ENCODE data around the gene CYP27C1.

CYP27C1 gene

GRCh38 chr2:127154396-127154795 lies 65.7 kb downstream of the CYP27C1 start:
- no peaks in the 10 kb centered on the region for H3K9me3 ChIP-seq (ENCODE audit: control insufficient read depth in 2 of 2, low read length in 2 of 2)
- H3K9ac ChIP-seq (ENCODE audit: low read depth in 1 of 2, low read length in 2 of 2) = no peak overlapping the region
- H3K27ac ChIP-seq (ENCODE audit: low read depth in 2 of 2, low read length in 2 of 2) = no peak overlapping the region
- H3K27me3 ChIP-seq (ENCODE audit: control insufficient read depth in 2 of 2, insufficient read depth in 2 of 2, low read length in 2 of 2) = no peaks in the 10 kb centered on the region
- H3K4me1 ChIP-seq (ENCODE audit: control insufficient read depth in 2 of 2, insufficient read depth in 2 of 2, low read length in 2 of 2) = no peaks in the 10 kb centered on the region
- H3K36me3 ChIP-seq (ENCODE audit: control insufficient read depth in 2 of 2, insufficient read depth in 2 of 2, low read length in 2 of 2) = no peaks in the 10 kb centered on the region
- H3K4me3 ChIP-seq (ENCODE audit: low read length in 2 of 2) = no peak overlapping the region

GRCh38 chr2:127153691-127154158 lies 66.4 kb downstream of the CYP27C1 start:
- Histone ChIP-seq H3K9me3 (ENCODE audit: control insufficient read depth in 2 of 2, low read length in 2 of 2) (no peaks in the 10 kb centered on the region), H3K27me3 (ENCODE audit: control insufficient read depth in 2 of 2, insufficient read depth in 2 of 2, low read length in 2 of 2) (no peaks in the 10 kb centered on the region), H3K36me3 (ENCODE audit: control insufficient read depth in 2 of 2, insufficient read depth in 2 of 2, low read length in 2 of 2) (no peaks in the 10 kb centered on the region), H3K27ac (ENCODE audit: low read depth in 2 of 2, low read length in 2 of 2) (no peak overlapping the region), H3K4me3 (ENCODE audit: low read length in 2 of 2) (no peak overlapping the region), H3K4me1 (ENCODE audit: control insufficient read depth in 2 of 2, insufficient read depth in 2 of 2, low read length in 2 of 2) (no peaks in the 10 kb centered on the region), H3K9ac (ENCODE audit: low read depth in 1 of 2, low read length in 2 of 2) (no peak overlapping the region)

GRCh38 chr2:127150996-127151395 lies 69.1 kb downstream of the CYP27C1 start:
- no peak overlapping the region for H3K27ac ChIP-seq (ENCODE audit: low read depth in 2 of 2, low read length in 2 of 2)
- H3K9ac ChIP-seq (ENCODE audit: low read depth in 1 of 2, low read length in 2 of 2) = no peak overlapping the region
- no peaks in the 10 kb centered on the region for H3K9me3 ChIP-seq (ENCODE audit: control insufficient read depth in 2 of 2, low read length in 2 of 2)
- H3K27me3 ChIP-seq (ENCODE audit: control insufficient read depth in 2 of 2, insufficient read depth in 2 of 2, low read length in 2 of 2) = no peaks in the 10 kb centered on the region
- H3K4me3 ChIP-seq (ENCODE audit: low read length in 2 of 2) = no peak overlapping the region
- H3K4me1 ChIP-seq (ENCODE audit: control insufficient read depth in 2 of 2, insufficient read depth in 2 of 2, low read length in 2 of 2) = no peaks in the 10 kb centered on the region
- H3K36me3 ChIP-seq (ENCODE audit: control insufficient read depth in 2 of 2, insufficient read depth in 2 of 2, low read length in 2 of 2) = no peaks in the 10 kb centered on the region

GRCh38 chr2:127149384-127149783 lies 70.7 kb downstream of the CYP27C1 start:
- Histone ChIP-seq H3K36me3 (ENCODE audit: control insufficient read depth in 2 of 2, insufficient read depth in 2 of 2, low read length in 2 of 2) (no peaks in the 10 kb centered on the region), H3K4me3 (ENCODE audit: low read length in 2 of 2) (no peak overlapping the region), H3K4me1 (ENCODE audit: control insufficient read depth in 2 of 2, insufficient read depth in 2 of 2, low read length in 2 of 2) (no peaks in the 10 kb centered on the region), H3K27ac (ENCODE audit: low read depth in 2 of 2, low read length in 2 of 2) (no peak overlapping the region), H3K9me3 (ENCODE audit: control insufficient read depth in 2 of 2, low read length in 2 of 2) (no peaks in the 10 kb centered on the region), H3K27me3 (ENCODE audit: control insufficient read depth in 2 of 2, insufficient read depth in 2 of 2, low read length in 2 of 2) (no peaks in the 10 kb centered on the region), H3K9ac (ENCODE audit: low read depth in 1 of 2, low read length in 2 of 2) (no peak overlapping the region)

- H3K4me1 ChIP-seq (ENCODE audit: control insufficient read depth in 2 of 2, insufficient read depth in 2 of 2, low read length in 2 of 2) = peaks cover 0 to 3% of the 10 kb centered on the region in 2 donors
- no peak overlapping the region for H3K27ac ChIP-seq (ENCODE audit: low read depth in 2 of 2, low read length in 2 of 2)
Measured at GRCh38 chr2:127146820-127147502, 73.1 kb downstream of the CYP27C1 start.

GRCh38 chr2:127146071-127146725 lies 73.9 kb downstream of the CYP27C1 start:
- Histone ChIP-seq H3K4me1 (ENCODE audit: control insufficient read depth in 2 of 2, insufficient read depth in 2 of 2, low read length in 2 of 2) (peaks cover 0 to 3% of the 10 kb centered on the region in 2 donors), H3K9ac (ENCODE audit: low read depth in 1 of 2, low read length in 2 of 2) (no peak overlapping the region), H3K9me3 (ENCODE audit: control insufficient read depth in 2 of 2, low read length in 2 of 2) (no peaks in the 10 kb centered on the region), H3K4me3 (ENCODE audit: low read length in 2 of 2) (no peak overlapping the region), H3K36me3 (ENCODE audit: control insufficient read depth in 2 of 2, insufficient read depth in 2 of 2, low read length in 2 of 2) (no peaks in the 10 kb centered on the region), H3K27me3 (ENCODE audit: control insufficient read depth in 2 of 2, insufficient read depth in 2 of 2, low read length in 2 of 2) (no peaks in the 10 kb centered on the region), H3K27ac (ENCODE audit: low read depth in 2 of 2, low read length in 2 of 2) (no peak overlapping the region)

More at GRCh38 chr2:127146820-127147502, 73.1 kb downstream of the CYP27C1 start:
- H3K4me3 ChIP-seq (ENCODE audit: low read length in 2 of 2) = no peak overlapping the region
- H3K9me3 ChIP-seq (ENCODE audit: control insufficient read depth in 2 of 2, low read length in 2 of 2) = no peaks in the 10 kb centered on the region
- no peaks in the 10 kb centered on the region for H3K36me3 ChIP-seq (ENCODE audit: control insufficient read depth in 2 of 2, insufficient read depth in 2 of 2, low read length in 2 of 2)
- H3K27me3 ChIP-seq (ENCODE audit: control insufficient read depth in 2 of 2, insufficient read depth in 2 of 2, low read length in 2 of 2) = no peaks in the 10 kb centered on the region
- H3K9ac ChIP-seq (ENCODE audit: low read depth in 1 of 2, low read length in 2 of 2) = no peak overlapping the region

GRCh38 chr2:127145280-127145895 lies 74.7 kb downstream of the CYP27C1 start:
- no peak overlapping the region for H3K4me3 ChIP-seq (ENCODE audit: low read length in 2 of 2)
- no peaks in the 10 kb centered on the region for H3K36me3 ChIP-seq (ENCODE audit: control insufficient read depth in 2 of 2, insufficient read depth in 2 of 2, low read length in 2 of 2)
- no peaks in the 10 kb centered on the region for H3K9me3 ChIP-seq (ENCODE audit: control insufficient read depth in 2 of 2, low read length in 2 of 2)
- H3K9ac ChIP-seq (ENCODE audit: low read depth in 1 of 2, low read length in 2 of 2) = no peak overlapping the region
- H3K27ac ChIP-seq (ENCODE audit: low read depth in 2 of 2, low read length in 2 of 2) = no peak overlapping the region
- H3K4me1 ChIP-seq (ENCODE audit: control insufficient read depth in 2 of 2, insufficient read depth in 2 of 2, low read length in 2 of 2) = peaks cover 0 to 3% of the 10 kb centered on the region in 2 donors
- H3K27me3 ChIP-seq (ENCODE audit: control insufficient read depth in 2 of 2, insufficient read depth in 2 of 2, low read length in 2 of 2) = no peaks in the 10 kb centered on the region

GRCh38 chr2:127143841-127144782 lies 76.0 kb downstream of the CYP27C1 start:
- Histone ChIP-seq H3K9ac (ENCODE audit: low read depth in 1 of 2, low read length in 2 of 2) (no peak overlapping the region), H3K4me1 (ENCODE audit: control insufficient read depth in 2 of 2, insufficient read depth in 2 of 2, low read length in 2 of 2) (peaks cover 0 to 3% of the 10 kb centered on the region in 2 donors), H3K9me3 (ENCODE audit: control insufficient read depth in 2 of 2, low read length in 2 of 2) (no peaks in the 10 kb centered on the region), H3K27me3 (ENCODE audit: control insufficient read depth in 2 of 2, insufficient read depth in 2 of 2, low read length in 2 of 2) (no peaks in the 10 kb centered on the region), H3K27ac (ENCODE audit: low read depth in 2 of 2, low read length in 2 of 2) (no peak overlapping the region), H3K4me3 (ENCODE audit: low read length in 2 of 2) (no peak overlapping the region), H3K36me3 (ENCODE audit: control insufficient read depth in 2 of 2, insufficient read depth in 2 of 2, low read length in 2 of 2) (no peaks in the 10 kb centered on the region)

- H3K9me3 ChIP-seq (ENCODE audit: control insufficient read depth in 2 of 2, low read length in 2 of 2) = no peaks in the 10 kb centered on the region
- peaks cover 0 to 3% of the 10 kb centered on the region in 2 donors for H3K4me1 ChIP-seq (ENCODE audit: control insufficient read depth in 2 of 2, insufficient read depth in 2 of 2, low read length in 2 of 2)
- H3K36me3 ChIP-seq (ENCODE audit: control insufficient read depth in 2 of 2, insufficient read depth in 2 of 2, low read length in 2 of 2) = no peaks in the 10 kb centered on the region
- H3K27ac ChIP-seq (ENCODE audit: low read depth in 2 of 2, low read length in 2 of 2) = peak overlapping the region in 1 of 2 donors; percentile 8
- H3K4me3 ChIP-seq (ENCODE audit: low read length in 2 of 2) = no peak overlapping the region
- no peaks in the 10 kb centered on the region for H3K27me3 ChIP-seq (ENCODE audit: control insufficient read depth in 2 of 2, insufficient read depth in 2 of 2, low read length in 2 of 2)
- no peak overlapping the region for H3K9ac ChIP-seq (ENCODE audit: low read depth in 1 of 2, low read length in 2 of 2)
Measured at GRCh38 chr2:127142663-127143630, 77.2 kb downstream of the CYP27C1 start.
